MM.1S (cell line): ENCODE measurements around the gene TACC2.

Experiments
- DNase-seq: peaks from one replicate; pipeline ENCODE4 v3.0.0-alpha.2; 2015
- H2AFZ ChIP-seq: fragments of 300-600 bp; sonication (generic); 2 replicates; pipeline ENCODE4 v1.6.0; 2016; ENCODE audit warnings: antibody characterized with exemption, low read length
- H3F3A ChIP-seq: fragments of 300-600 bp; sonication (generic); 2 replicates; pipeline ENCODE4 v1.6.1; 2016; ENCODE audit warnings: mild to moderate bottlenecking, antibody characterized with exemption, low read length, moderate library complexity, mixed read lengths; ENCODE audit not compliant: insufficient read depth
- H3K27ac ChIP-seq: fragments of 300-600 bp; sonication (generic); 2 replicates; pipeline ENCODE4 v1.5.1; 2016; ENCODE audit warnings: mild to moderate bottlenecking, low read length
- H3K27me3 ChIP-seq: fragments of 300-600 bp; sonication (generic); replicated peaks from 2 replicates; pipeline ENCODE4 v1.6.0; 2016; ENCODE audit warnings: low read length; ENCODE audit not compliant: insufficient read depth
- H3K36me3 ChIP-seq: fragments of 300-600 bp; sonication (generic); replicated peaks from 2 replicates; pipeline ENCODE4 v1.6.1; 2016; ENCODE audit warnings: mild to moderate bottlenecking, low read length, mixed read lengths; ENCODE audit not compliant: insufficient read depth
- H3K4me1 ChIP-seq: fragments of 300-600 bp; sonication (generic); 2 replicates; pipeline ENCODE4 v1.6.1; 2016; ENCODE audit warnings: low read length, mixed read lengths
- H3K4me2 ChIP-seq: fragments of 300-600 bp; sonication (generic); 2 replicates; pipeline ENCODE4 v1.6.0; 2016; ENCODE audit warnings: low read depth, low read length
- H3K4me3 ChIP-seq: fragments of 300-600 bp; sonication (generic); 2 replicates; pipeline ENCODE4 v1.5.1; 2016; ENCODE audit warnings: low read length, mixed read lengths
- H3K79me2 ChIP-seq: fragments of 300-600 bp; sonication (generic); 2 replicates; pipeline ENCODE4 v1.6.1; 2016; ENCODE audit warnings: mixed run types, low read length, mixed read lengths
- H3K9ac ChIP-seq: fragments of 300-600 bp; sonication (generic); 2 replicates; pipeline ENCODE4 v1.6.1; 2016; ENCODE audit warnings: low read length, mixed read lengths
- H3K9me2 ChIP-seq: fragments of 300-600 bp; sonication (generic); replicated peaks from 2 replicates; pipeline ENCODE4 v1.6.1; 2016; ENCODE audit warnings: mild to moderate bottlenecking, low read length, mixed read lengths; ENCODE audit not compliant: insufficient read depth
- H3K9me3 ChIP-seq: fragments of 300-600 bp; sonication (generic); replicated peaks from 2 replicates; pipeline ENCODE4 v1.6.1; 2016; ENCODE audit warnings: mild to moderate bottlenecking, low read length, mixed read lengths; ENCODE audit not compliant: insufficient read depth
- H4K20me1 ChIP-seq: fragments of 300-600 bp; sonication (generic); 2 replicates; pipeline ENCODE4 v1.6.1; 2016; ENCODE audit warnings: mild to moderate bottlenecking, low read length, moderate library complexity, mixed read lengths; ENCODE audit not compliant: insufficient read depth
- CTCF ChIP-seq: fragments of 300-600 bp; sonication (generic); IDR thresholded peaks from 2 replicates; pipeline ENCODE4 v1.5.1; 2016; ENCODE audit warnings: antibody characterized with exemption, low read length, mixed read lengths
- EZH2 ChIP-seq: fragments of 300-600 bp; sonication (generic); optimal IDR thresholded peaks from 2 replicates; pipeline ENCODE3; 2017; ENCODE audit warnings: low read depth, mild to moderate bottlenecking, antibody characterized with exemption, low read length, mixed read lengths
- EZH2phosphoT487 ChIP-seq: fragments of 300-600 bp; sonication (generic); IDR thresholded peaks from 2 replicates; pipeline ENCODE4 v1.6.1; 2018; ENCODE audit warnings: antibody characterized with exemption, low read length

Gene TACC2

GRCh38 chr10:122165484-122166276, 176.7 kb downstream of the TACC2 start:
- no peak overlapping the region for H3K4me2 ChIP-seq
- H4K20me1 ChIP-seq, result no peaks in the 10 kb centered on the region
- no peak overlapping the region for H3K27ac ChIP-seq
- no peaks in the 10 kb centered on the region for H3K79me2 ChIP-seq
- no peak for DNase-seq
- H3K4me1 ChIP-seq, result no peaks in the 10 kb centered on the region
- H3K36me3 ChIP-seq, result no peaks in the 10 kb centered on the region
- H2AFZ ChIP-seq, result no peak overlapping the region
- H3K27me3 ChIP-seq, result no peaks in the 10 kb centered on the region
- no peak overlapping the region for H3K4me3 ChIP-seq
- H3K9ac ChIP-seq, result no peak overlapping the region
- no peak for TF ChIP-seq EZH2
- TF ChIP-seq CTCF, result no peak
- no peak for TF ChIP-seq EZH2phosphoT487
- H3F3A ChIP-seq, result no peaks in the 10 kb centered on the region
- no peaks in the 10 kb centered on the region for H3K9me2 ChIP-seq
- no peaks in the 10 kb centered on the region for H3K9me3 ChIP-seq

GRCh38 chr10:122168101-122168500, 179.1 kb downstream of the TACC2 start:
- Histone ChIP-seq H3K79me2 (no peaks in the 10 kb centered on the region), H3K27me3 (no peaks in the 10 kb centered on the region), H2AFZ (no peak overlapping the region), H3K9ac (no peak overlapping the region), H3K4me3 (no peak overlapping the region), H4K20me1 (no peaks in the 10 kb centered on the region), H3K27ac (no peak overlapping the region), H3K4me1 (no peaks in the 10 kb centered on the region), H3F3A (no peaks in the 10 kb centered on the region), H3K4me2 (no peak overlapping the region), H3K9me2 (no peaks in the 10 kb centered on the region), H3K9me3 (no peaks in the 10 kb centered on the region), H3K36me3 (no peaks in the 10 kb centered on the region)
- no peak for DNase-seq
- TF ChIP-seq EZH2 (no peak), EZH2phosphoT487 (no peak), CTCF (no peak)

GRCh38 chr10:122168598-122169394, 179.8 kb downstream of the TACC2 start:
- Histone ChIP-seq H3K36me3 (no peaks in the 10 kb centered on the region), H3K4me3 (no peak overlapping the region), H3K27ac (peak overlapping the region; percentile 3; the same call in 1 of the 2 replicates), H3K27me3 (no peaks in the 10 kb centered on the region), H3K9ac (no peak overlapping the region), H3K4me1 (no peaks in the 10 kb centered on the region), H3K9me3 (no peaks in the 10 kb centered on the region), H3K4me2 (no peak overlapping the region), H3K79me2 (no peaks in the 10 kb centered on the region), H2AFZ (no peak overlapping the region), H4K20me1 (no peaks in the 10 kb centered on the region), H3F3A (no peaks in the 10 kb centered on the region), H3K9me2 (no peaks in the 10 kb centered on the region)
- TF ChIP-seq EZH2 (no peak), EZH2phosphoT487 (no peak), CTCF (no peak)
- peak; percentile 14 for DNase-seq
